Measurements from ENCODE around the gene LMNB1. TPM values are rescaled to one million over a fixed set of nuclear protein-coding genes. Genes with fewer than 3 reads are reported as not detected.
A peak's percentile ranks its signal among the peaks of the same experiment; 100 is the strongest.

LMNB1 gene
- total RNA-seq, 1 experiment from 2014 or later, result 207 TPM

GRCh38 chr5:126884269-126884819 is 107.4 kb downstream of the LMNB1 start:
- DNase-seq (ENCODE audit: low read depth), result peak; percentile 83

Other genes starting within 250 kb of the LMNB1 start
- 27.4 and 31.8 TPM in 2 replicates for gene ALDH7A1, start 181.9 kb upstream of the LMNB1 start, total RNA-seq (2014; rRNA removed; shearing (Covaris generic))
- 62.9 and 85.0 TPM in 2 replicates for gene PHAX, start 176.2 kb upstream of the LMNB1 start, total RNA-seq (2014; rRNA removed; shearing (Covaris generic))

All from Daoy (cell line).